HEK293 (cell line): ENCODE measurements around the gene GSPT1.

Experiments
- CTCF ChIA-PET: fragments of 350-600 bp; formaldehyde crosslinking; extraction: SDS; loops from one replicate; lab custom pipeline; 2021; ENCODE audit warnings: antibody characterized with exemption; lab: Yijun Ruan, JAX
- POLR2A ChIA-PET: fragments of 300-600 bp; formaldehyde crosslinking; extraction: SDS; loops from one replicate; lab custom pipeline; 2020; ENCODE audit warnings: antibody characterized with exemption, inconsistent platforms; lab: Yijun Ruan, JAX
- H3K27ac ChIP-seq: fragments of 200-500 bp; sonication (Bioruptor generic); 2 replicates; pipeline ENCODE4 v1.5.1; 2014; ENCODE audit warnings: low read depth, low read length, control low read depth, inconsistent platforms; ENCODE audit errors: extremely low read depth
- H3K36me3 ChIP-seq, 2 experiments: fragments of 200-500 bp in 1 of 2; sonication (Bioruptor generic) in 1 of 2; 1 replicate in 1 of 2; 2 replicates in 1 of 2; pipeline ENCODE4 v1.5.1; 2014 to 2017; ENCODE audit warnings: inconsistent platforms in 2 of 2, low read length in 2 of 2; ENCODE audit not compliant: control insufficient read depth in 2 of 2, insufficient read depth in 1 of 2
- H3K4me1 ChIP-seq: fragments of 200-500 bp; sonication (Bioruptor generic); 2 replicates; pipeline ENCODE4 v1.5.1; 2014; ENCODE audit warnings: mild to moderate bottlenecking, low read length, inconsistent platforms; ENCODE audit not compliant: control insufficient read depth, insufficient read depth
- H3K4me3 ChIP-seq: 2 replicates; pipeline ENCODE4 v1.5.1; 2011; ENCODE audit warnings: low read depth, mild to moderate bottlenecking, control low read depth, low read length, moderate library complexity
- H3K9me3 ChIP-seq: fragments of 200-500 bp; sonication (Bioruptor generic); 2 replicates; pipeline ENCODE4 v1.5.1; 2014; ENCODE audit warnings: low read depth, low read length, inconsistent platforms; ENCODE audit not compliant: control insufficient read depth, insufficient read depth
- OSR2 ChIP-seq: fragments of 450-650 bp; formaldehyde crosslinking; IDR thresholded peaks from 2 replicates; pipeline ENCODE4 v1.5.1; 2016; ENCODE audit warnings: missing biosample characterization, missing genetic modification characterization
- SP2 ChIP-seq: fragments of 450-650 bp; formaldehyde crosslinking; IDR thresholded peaks from 2 replicates; pipeline ENCODE4 v1.5.1; 2016; ENCODE audit warnings: missing biosample characterization, missing genetic modification characterization
- TRIM28 ChIP-seq: IDR thresholded peaks from 2 replicates; pipeline ENCODE4 v1.6.1; 2011; ENCODE audit warnings: low read length, control low read depth, borderline replicate concordance
- ZEB2 ChIP-seq: fragments of 450-650 bp; formaldehyde crosslinking; IDR thresholded peaks from 2 replicates; pipeline ENCODE4 v1.5.1; 2016; ENCODE audit warnings: missing biosample characterization, missing genetic modification characterization
- ZFP69B ChIP-seq: fragments of 450-650 bp; formaldehyde crosslinking; IDR thresholded peaks from 2 replicates; pipeline ENCODE4 v1.5.1; 2016; ENCODE audit warnings: missing biosample characterization, missing genetic modification characterization
- ZNF121 ChIP-seq: fragments of 450-650 bp; formaldehyde crosslinking; IDR thresholded peaks from 2 replicates; pipeline ENCODE4 v1.5.1; 2016; ENCODE audit warnings: missing biosample characterization, missing genetic modification characterization
- ZNF555 ChIP-seq: fragments of 450-650 bp; formaldehyde crosslinking; conservative IDR thresholded peaks from 2 replicates; pipeline ENCODE4 v1.5.1; 2017; ENCODE audit warnings: missing biosample characterization, mild to moderate bottlenecking, missing genetic modification characterization, inconsistent platforms
- TF ChIP-seq, protein P1 (sequence below): fragments of 450-650 bp; formaldehyde crosslinking; IDR thresholded peaks from 2 replicates; pipeline ENCODE4 v1.5.1; 2016; ENCODE audit warnings: missing biosample characterization, missing genetic modification characterization
- TF ChIP-seq, protein P2 (sequence below): fragments of 450-650 bp; formaldehyde crosslinking; IDR thresholded peaks from 2 replicates; pipeline ENCODE4 v1.5.1; 2016; ENCODE audit warnings: missing biosample characterization, missing genetic modification characterization
- TF ChIP-seq, protein P3 (sequence below): fragments of 450-650 bp; formaldehyde crosslinking; IDR thresholded peaks from 2 replicates; pipeline ENCODE4 v1.5.1; 2016; ENCODE audit warnings: missing biosample characterization, missing genetic modification characterization
- TF ChIP-seq, protein P4 (sequence below): fragments of 450-650 bp; formaldehyde crosslinking; IDR thresholded peaks from 2 replicates; pipeline ENCODE4 v1.5.1; 2016; ENCODE audit warnings: missing biosample characterization, missing genetic modification characterization
- TF ChIP-seq, protein P5 (sequence below): fragments of 450-650 bp; formaldehyde crosslinking; IDR thresholded peaks from 2 replicates; pipeline ENCODE4 v1.5.1; 2016; ENCODE audit warnings: missing biosample characterization, missing genetic modification characterization
- TF ChIP-seq, protein P6 (sequence below): fragments of 450-650 bp; IDR thresholded peaks from 2 replicates; pipeline ENCODE4 v1.5.1; 2018; ENCODE audit warnings: missing biosample characterization, missing genetic modification characterization
- TF ChIP-seq, protein P7 (sequence below): fragments of 450-650 bp; formaldehyde crosslinking; IDR thresholded peaks from 2 replicates; pipeline ENCODE4 v1.5.1; 2017; ENCODE audit warnings: missing biosample characterization, missing genetic modification characterization

GSPT1 gene

DNA sequence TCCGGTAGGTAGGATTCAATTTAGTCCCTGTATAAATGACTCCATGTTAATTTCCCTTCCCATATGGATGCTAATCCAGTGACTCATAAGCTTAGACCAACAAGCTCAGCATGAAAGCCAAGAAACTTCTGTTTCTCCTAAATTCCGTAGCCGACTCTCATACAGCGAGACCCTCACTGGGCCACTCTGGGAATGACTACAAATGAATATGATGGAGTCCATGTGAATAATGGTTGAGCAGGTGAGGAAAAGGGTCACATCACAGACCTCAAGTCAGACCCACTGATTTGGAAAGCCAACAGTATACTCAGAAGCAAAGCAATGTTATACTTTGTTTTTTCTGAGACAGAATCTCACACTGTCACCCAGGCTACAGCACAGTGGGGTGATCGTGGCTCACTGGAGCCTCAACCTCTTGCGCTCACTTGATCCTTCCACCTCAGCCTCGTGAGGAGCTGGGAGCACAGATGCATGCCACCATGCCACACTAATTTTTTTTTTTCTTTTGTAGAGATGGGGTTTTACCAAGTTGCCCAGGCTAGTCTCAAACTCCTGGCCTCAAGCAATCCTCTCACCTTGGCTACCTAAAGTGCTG, 79.0 kb downstream of the GSPT1 start (continued):
- TF ChIP-seq, protein P1, sequence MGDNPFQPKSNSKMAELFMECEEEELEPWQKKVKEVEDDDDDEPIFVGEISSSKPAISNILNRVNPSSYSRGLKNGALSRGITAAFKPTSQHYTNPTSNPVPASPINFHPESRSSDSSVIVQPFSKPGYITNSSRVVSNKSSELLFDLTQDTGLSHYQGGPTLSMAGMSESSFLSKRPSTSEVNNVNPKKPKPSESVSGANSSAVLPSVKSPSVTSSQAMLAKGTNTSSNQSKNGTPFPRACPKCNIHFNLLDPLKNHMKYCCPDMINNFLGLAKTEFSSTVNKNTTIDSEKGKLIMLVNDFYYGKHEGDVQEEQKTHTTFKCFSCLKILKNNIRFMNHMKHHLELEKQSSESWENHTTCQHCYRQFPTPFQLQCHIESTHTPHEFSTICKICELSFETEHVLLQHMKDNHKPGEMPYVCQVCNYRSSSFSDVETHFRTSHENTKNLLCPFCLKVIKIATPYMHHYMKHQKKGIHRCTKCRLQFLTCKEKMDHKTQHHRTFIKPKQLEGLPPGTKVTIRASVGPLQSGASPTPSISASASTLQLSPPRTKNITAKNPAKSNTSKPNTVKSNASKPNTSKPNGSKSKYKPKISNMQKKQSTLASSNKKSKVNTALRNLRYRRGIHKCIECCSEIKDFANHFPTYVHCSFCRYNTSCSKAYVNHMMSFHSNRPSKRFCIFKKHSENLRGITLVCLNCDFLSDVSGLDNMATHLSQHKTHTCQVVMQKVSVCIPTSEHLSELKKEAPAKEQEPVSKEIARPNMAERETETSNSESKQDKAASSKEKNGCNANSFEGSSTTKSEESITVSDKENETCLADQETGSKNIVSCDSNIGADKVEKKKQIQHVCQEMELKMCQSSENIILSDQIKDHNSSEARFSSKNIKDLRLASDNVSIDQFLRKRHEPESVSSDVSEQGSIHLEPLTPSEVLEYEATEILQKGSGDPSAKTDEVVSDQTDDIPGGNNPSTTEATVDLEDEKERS (tag by site-specific recombination): no peak
- TF ChIP-seq ZNF555 (tag by site-specific recombination) (no peak), ZNF121 (tag by site-specific recombination) (no peak), ZFP69B (tag by site-specific recombination) (no peak), SP2 (tag by site-specific recombination) (no peak)
- TF ChIP-seq, protein P2, sequence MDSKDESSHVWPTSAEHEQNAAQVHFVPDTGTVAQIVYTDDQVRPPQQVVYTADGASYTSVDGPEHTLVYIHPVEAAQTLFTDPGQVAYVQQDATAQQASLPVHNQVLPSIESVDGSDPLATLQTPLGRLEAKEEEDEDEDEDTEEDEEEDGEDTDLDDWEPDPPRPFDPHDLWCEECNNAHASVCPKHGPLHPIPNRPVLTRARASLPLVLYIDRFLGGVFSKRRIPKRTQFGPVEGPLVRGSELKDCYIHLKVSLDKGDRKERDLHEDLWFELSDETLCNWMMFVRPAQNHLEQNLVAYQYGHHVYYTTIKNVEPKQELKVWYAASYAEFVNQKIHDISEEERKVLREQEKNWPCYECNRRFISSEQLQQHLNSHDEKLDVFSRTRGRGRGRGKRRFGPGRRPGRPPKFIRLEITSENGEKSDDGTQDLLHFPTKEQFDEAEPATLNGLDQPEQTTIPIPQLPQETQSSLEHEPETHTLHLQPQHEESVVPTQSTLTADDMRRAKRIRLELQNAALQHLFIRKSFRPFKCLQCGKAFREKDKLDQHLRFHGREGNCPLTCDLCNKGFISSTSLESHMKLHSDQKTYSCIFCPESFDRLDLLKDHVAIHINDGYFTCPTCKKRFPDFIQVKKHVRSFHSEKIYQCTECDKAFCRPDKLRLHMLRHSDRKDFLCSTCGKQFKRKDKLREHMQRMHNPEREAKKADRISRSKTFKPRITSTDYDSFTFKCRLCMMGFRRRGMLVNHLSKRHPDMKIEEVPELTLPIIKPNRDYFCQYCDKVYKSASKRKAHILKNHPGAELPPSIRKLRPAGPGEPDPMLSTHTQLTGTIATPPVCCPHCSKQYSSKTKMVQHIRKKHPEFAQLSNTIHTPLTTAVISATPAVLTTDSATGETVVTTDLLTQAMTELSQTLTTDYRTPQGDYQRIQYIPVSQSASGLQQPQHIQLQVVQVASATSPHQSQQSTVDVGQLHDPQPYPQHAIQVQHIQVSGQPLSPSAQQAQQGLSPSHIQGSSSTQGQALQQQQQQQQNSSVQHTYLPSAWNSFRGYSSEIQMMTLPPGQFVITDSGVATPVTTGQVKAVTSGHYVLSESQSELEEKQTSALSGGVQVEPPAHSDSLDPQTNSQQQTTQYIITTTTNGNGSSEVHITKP (tag by site-specific recombination): no peak

DNA sequence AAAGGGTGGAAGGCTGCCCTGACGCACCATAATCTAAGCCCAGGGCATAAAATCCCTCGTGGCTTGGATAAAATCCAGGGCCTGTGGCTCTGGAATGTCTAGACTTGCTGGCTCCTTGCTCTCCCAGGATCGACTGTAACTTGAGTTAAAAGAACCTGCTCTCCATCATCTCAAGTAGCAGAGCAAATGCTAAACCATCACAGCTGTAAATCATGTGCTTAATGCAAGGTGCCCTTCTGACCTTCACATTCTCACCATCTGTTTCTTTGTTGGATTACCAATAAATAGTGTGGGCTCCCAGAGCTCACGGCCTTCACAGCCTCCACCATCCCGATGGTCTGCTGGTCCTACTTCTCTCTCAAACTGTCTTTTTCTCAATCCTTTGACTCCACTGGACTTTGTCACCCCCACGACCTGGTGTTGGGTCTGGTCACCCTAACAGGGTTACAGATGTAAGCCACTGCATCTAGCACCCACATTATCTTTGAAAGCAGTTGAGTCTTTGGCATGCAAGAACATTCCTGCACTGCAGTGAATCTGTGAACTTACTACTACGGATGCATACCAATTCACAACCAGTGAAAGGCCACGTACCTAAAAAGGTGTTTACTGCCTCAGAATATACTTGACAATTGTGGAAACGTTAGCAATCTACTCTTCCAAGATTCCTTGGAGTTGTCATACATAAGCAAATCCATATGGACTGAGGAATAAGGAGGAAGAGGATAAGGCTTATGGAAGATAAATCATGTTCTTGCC, 79.7 kb downstream of the GSPT1 start:
- TF ChIP-seq, protein P3, sequence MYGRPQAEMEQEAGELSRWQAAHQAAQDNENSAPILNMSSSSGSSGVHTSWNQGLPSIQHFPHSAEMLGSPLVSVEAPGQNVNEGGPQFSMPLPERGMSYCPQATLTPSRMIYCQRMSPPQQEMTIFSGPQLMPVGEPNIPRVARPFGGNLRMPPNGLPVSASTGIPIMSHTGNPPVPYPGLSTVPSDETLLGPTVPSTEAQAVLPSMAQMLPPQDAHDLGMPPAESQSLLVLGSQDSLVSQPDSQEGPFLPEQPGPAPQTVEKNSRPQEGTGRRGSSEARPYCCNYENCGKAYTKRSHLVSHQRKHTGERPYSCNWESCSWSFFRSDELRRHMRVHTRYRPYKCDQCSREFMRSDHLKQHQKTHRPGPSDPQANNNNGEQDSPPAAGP (tag by site-specific recombination): no peak
- TF ChIP-seq, protein P4, sequence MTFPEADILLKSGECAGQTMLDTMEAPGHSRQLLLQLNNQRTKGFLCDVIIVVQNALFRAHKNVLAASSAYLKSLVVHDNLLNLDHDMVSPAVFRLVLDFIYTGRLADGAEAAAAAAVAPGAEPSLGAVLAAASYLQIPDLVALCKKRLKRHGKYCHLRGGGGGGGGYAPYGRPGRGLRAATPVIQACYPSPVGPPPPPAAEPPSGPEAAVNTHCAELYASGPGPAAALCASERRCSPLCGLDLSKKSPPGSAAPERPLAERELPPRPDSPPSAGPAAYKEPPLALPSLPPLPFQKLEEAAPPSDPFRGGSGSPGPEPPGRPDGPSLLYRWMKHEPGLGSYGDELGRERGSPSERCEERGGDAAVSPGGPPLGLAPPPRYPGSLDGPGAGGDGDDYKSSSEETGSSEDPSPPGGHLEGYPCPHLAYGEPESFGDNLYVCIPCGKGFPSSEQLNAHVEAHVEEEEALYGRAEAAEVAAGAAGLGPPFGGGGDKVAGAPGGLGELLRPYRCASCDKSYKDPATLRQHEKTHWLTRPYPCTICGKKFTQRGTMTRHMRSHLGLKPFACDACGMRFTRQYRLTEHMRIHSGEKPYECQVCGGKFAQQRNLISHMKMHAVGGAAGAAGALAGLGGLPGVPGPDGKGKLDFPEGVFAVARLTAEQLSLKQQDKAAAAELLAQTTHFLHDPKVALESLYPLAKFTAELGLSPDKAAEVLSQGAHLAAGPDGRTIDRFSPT (tag by site-specific recombination): peak; percentile 75
- TF ChIP-seq TRIM28: peak; percentile 34; the same call in 1 of the 2 replicates
- TF ChIP-seq, protein P5, sequence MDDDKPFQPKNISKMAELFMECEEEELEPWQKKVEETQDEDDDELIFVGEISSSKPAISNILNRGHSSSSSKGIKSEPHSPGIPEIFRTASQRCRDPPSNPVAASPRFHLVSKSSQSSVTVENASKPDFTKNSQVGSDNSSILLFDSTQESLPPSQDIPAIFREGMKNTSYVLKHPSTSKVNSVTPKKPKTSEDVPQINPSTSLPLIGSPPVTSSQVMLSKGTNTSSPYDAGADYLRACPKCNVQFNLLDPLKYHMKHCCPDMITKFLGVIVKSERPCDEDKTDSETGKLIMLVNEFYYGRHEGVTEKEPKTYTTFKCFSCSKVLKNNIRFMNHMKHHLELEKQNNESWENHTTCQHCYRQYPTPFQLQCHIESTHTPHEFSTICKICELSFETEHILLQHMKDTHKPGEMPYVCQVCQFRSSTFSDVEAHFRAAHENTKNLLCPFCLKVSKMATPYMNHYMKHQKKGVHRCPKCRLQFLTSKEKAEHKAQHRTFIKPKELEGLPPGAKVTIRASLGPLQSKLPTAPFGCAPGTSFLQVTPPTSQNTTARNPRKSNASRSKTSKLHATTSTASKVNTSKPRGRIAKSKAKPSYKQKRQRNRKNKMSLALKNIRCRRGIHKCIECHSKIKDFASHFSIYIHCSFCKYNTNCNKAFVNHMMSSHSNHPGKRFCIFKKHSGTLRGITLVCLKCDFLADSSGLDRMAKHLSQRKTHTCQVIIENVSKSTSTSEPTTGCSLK (tag by site-specific recombination): no peak
- TF ChIP-seq OSR2 (tag by site-specific recombination): peak; percentile 27; the same call in 1 of the 2 replicates
- TF ChIP-seq, protein P6, sequence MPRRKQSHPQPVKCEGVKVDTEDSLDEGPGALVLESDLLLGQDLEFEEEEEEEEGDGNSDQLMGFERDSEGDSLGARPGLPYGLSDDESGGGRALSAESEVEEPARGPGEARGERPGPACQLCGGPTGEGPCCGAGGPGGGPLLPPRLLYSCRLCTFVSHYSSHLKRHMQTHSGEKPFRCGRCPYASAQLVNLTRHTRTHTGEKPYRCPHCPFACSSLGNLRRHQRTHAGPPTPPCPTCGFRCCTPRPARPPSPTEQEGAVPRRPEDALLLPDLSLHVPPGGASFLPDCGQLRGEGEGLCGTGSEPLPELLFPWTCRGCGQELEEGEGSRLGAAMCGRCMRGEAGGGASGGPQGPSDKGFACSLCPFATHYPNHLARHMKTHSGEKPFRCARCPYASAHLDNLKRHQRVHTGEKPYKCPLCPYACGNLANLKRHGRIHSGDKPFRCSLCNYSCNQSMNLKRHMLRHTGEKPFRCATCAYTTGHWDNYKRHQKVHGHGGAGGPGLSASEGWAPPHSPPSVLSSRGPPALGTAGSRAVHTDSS (tag by site-specific recombination): peak; percentile 14; the same call in 1 of the 2 replicates
- TF ChIP-seq, protein P7, sequence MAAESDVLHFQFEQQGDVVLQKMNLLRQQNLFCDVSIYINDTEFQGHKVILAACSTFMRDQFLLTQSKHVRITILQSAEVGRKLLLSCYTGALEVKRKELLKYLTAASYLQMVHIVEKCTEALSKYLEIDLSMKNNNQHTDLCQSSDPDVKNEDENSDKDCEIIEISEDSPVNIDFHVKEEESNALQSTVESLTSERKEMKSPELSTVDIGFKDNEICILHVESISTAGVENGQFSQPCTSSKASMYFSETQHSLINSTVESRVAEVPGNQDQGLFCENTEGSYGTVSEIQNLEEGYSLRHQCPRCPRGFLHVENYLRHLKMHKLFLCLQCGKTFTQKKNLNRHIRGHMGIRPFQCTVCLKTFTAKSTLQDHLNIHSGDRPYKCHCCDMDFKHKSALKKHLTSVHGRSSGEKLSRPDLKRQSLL (tag by site-specific recombination): peak; percentile 42; the same call in 1 of the 2 replicates
- peak; percentile 48; the same call in 1 of the 2 replicates for TF ChIP-seq ZEB2
- TF ChIP-seq, all 188 proteins: peak for 6
- ChIA-PET CTCF (interaction anchor here (0.6 to 2.1 kb wide), 2 partner anchors 38 to 1316 kb away, joined by 3 to 5 read pairs; no protein-coding TSS in a partner anchor), POLR2A (interaction anchor here (0.6 to 2.3 kb wide), 9 partner anchors 10 to 141 kb away, joined by 3 to 16 read pairs (median 4); partner anchors contain the start of genes GSPT1, SNX29, TXNDC11 and ZC3H7A)
- no peak overlapping the region for H3K4me3 ChIP-seq
- peak overlapping the region; percentile 35 for H3K27ac ChIP-seq
- peaks cover 39 to 51% of the 10 kb centered on the region in 2 experiments for H3K36me3 ChIP-seq
- H3K9me3 ChIP-seq: no peaks in the 10 kb centered on the region
- peaks cover 12% of the 10 kb centered on the region for H3K4me1 ChIP-seq
